Liver (tissue), 3 donors: ENCODE measurements around the gene PLIN1.

Experiments
- ATF3 ChIP-seq: IDR thresholded peaks from 2 replicates; pipeline ENCODE4 v1.6.1; 2016; ENCODE audit warnings: antibody characterized with exemption
- CTCF ChIP-seq: fragments of 150-350 bp; IDR thresholded peaks from 2 replicates; pipeline ENCODE4 v1.5.1; 2017; ENCODE audit warnings: improper control_type of control experiment, low read depth, low read length; ENCODE audit not compliant: missing input control
- FOXA1 ChIP-seq: IDR thresholded peaks from 2 replicates; pipeline ENCODE4 v1.6.1; 2016; ENCODE audit warnings: antibody characterized with exemption
- GABPA ChIP-seq, 2 donors: IDR thresholded peaks in 1 of 2; conservative IDR thresholded peaks in 1 of 2; 2 replicates each; pipeline ENCODE4 v1.6.1; 2016; ENCODE audit warnings: antibody characterized with exemption in 2 of 2, mild to moderate bottlenecking in 1 of 2, moderate library complexity in 1 of 2
- RAD21 ChIP-seq, 2 donors: IDR thresholded peaks; 2 replicates each; pipeline ENCODE4 v1.6.1; 2016; ENCODE audit warnings: antibody characterized with exemption in 2 of 2, mild to moderate bottlenecking in 2 of 2
- RXRA ChIP-seq, 2 donors: IDR thresholded peaks; 2 replicates each; pipeline ENCODE4 v1.6.1; 2017 to 2018; ENCODE audit warnings: antibody characterized with exemption in 2 of 2, mild to moderate bottlenecking in 1 of 2
- YY1 ChIP-seq: IDR thresholded peaks from 2 replicates; pipeline ENCODE4 v1.6.1; 2016; ENCODE audit warnings: antibody characterized with exemption, mild to moderate bottlenecking
- donor health status: healthy.
- donor health status: healthy.

GRCh38 chr15:89628301-89628700 lies 50.9 kb downstream of the PLIN1 start:
- TF ChIP-seq GABPA (IDR thresholded peaks at IDR 0.05 in 1 of 2, conservative IDR thresholded peaks at IDR 0.05 in 1 of 2) (no peak), CTCF (no peak), ATF3 (no peak), RAD21 (IDR thresholded peaks at IDR 0.05) (no peak), RXRA (IDR thresholded peaks at IDR 0.05) (no peak), FOXA1 (no peak), YY1 (no peak)
